DND-41 (cell line): ENCODE results near the gene NMS.

Experiments used
- ATAC-seq: fragments of 200-7000 bp; cut with Tn5 transposase; 3 replicates; pipeline ENCODE4 v1.9.1; 2021; ENCODE audit warnings: low read depth; ENCODE audit not compliant: insufficient read depth
- DNase-seq: peaks from one replicate; pipeline ENCODE4 v3.0.0-alpha.2; 2020
- H2AFZ ChIP-seq: 2 replicates; pipeline ENCODE4 v1.6.0; 2012; ENCODE audit warnings: low read depth, low read length
- H3K27ac ChIP-seq: 2 replicates; pipeline ENCODE4 v1.5.1; 2012; ENCODE audit warnings: low read length, inconsistent platforms
- H3K27me3 ChIP-seq: fragments of 200-600 bp; sonication (generic); 2 replicates; pipeline ENCODE4 v1.6.0; 2012; ENCODE audit warnings: low read length, mild to moderate bottlenecking, inconsistent platforms; ENCODE audit not compliant: insufficient read depth, poor library complexity
- H3K36me3 ChIP-seq: 2 replicates; pipeline ENCODE4 v1.5.1; 2012; ENCODE audit warnings: low read length, inconsistent platforms; ENCODE audit not compliant: insufficient read depth
- H3K4me1 ChIP-seq: 2 replicates; pipeline ENCODE4 v1.5.1; 2012; ENCODE audit warnings: mild to moderate bottlenecking, low read length; ENCODE audit not compliant: insufficient read depth
- H3K4me2 ChIP-seq: 2 replicates; pipeline ENCODE4 v1.6.0; 2012; ENCODE audit warnings: mild to moderate bottlenecking, moderate library complexity, low read length, inconsistent platforms; ENCODE audit not compliant: insufficient read depth
- H3K4me3 ChIP-seq, 2 experiments: fragments of 200-600 bp in 1 of 2; shearing (Covaris generic) in 1 of 2; 2 replicates each; pipeline ENCODE4 v1.5.1; 2012 to 2016; ENCODE audit warnings: inconsistent platforms in 2 of 2, low read length in 2 of 2, mild to moderate bottlenecking in 2 of 2, low read depth in 1 of 2, moderate library complexity in 1 of 2
- H3K79me2 ChIP-seq: 2 replicates; pipeline ENCODE4 v1.6.0; 2012; ENCODE audit warnings: low read length, inconsistent platforms; ENCODE audit not compliant: insufficient read depth
- H3K9ac ChIP-seq: 2 replicates; pipeline ENCODE4 v1.6.0; 2012; ENCODE audit warnings: low read depth, mild to moderate bottlenecking, inconsistent platforms, low read length, moderate library complexity
- H3K9me3 ChIP-seq: 2 replicates; pipeline ENCODE4 v1.5.1; 2012; ENCODE audit warnings: low read length, moderate library complexity, mild to moderate bottlenecking, inconsistent platforms; ENCODE audit not compliant: insufficient read depth, severe bottlenecking
- H4K20me1 ChIP-seq: 2 replicates; pipeline ENCODE4 v1.6.0; 2012; ENCODE audit warnings: low read length; ENCODE audit not compliant: insufficient read depth
- CTCF ChIP-seq: IDR thresholded peaks from 2 replicates; pipeline ENCODE4 v1.5.1; 2012; ENCODE audit warnings: borderline replicate concordance, low read length, moderate library complexity, mild to moderate bottlenecking; ENCODE audit not compliant: poor library complexity, severe bottlenecking; ENCODE audit errors: extremely low read depth
- EZH2 ChIP-seq: IDR thresholded peaks from 3 replicates; pipeline ENCODE4 v1.6.1; 2012; ENCODE audit warnings: borderline replicate concordance, low read depth, mild to moderate bottlenecking, moderate library complexity, low read length, inconsistent platforms; ENCODE audit not compliant: severe bottlenecking

The NMS gene

GRCh38 chr2:100426384-100426720 lies 43.9 kb upstream of the NMS start:
- H3K9me3 ChIP-seq = peaks cover 4% of the 10 kb centered on the region
- H3K36me3 ChIP-seq = no peaks in the 10 kb centered on the region
- no peak overlapping the region for H2AFZ ChIP-seq
- no peak overlapping the region for H3K9ac ChIP-seq
- H4K20me1 ChIP-seq = no peaks in the 10 kb centered on the region
- DNase-seq = no peak
- no peaks in the 10 kb centered on the region for H3K4me1 ChIP-seq
- TF ChIP-seq EZH2 (no peak), CTCF (no peak)
- H3K4me2 ChIP-seq = no peak overlapping the region
- ATAC-seq = no peak
- no peak overlapping the region for H3K4me3 ChIP-seq
- no peaks in the 10 kb centered on the region for H3K27me3 ChIP-seq
- H3K27ac ChIP-seq = no peak overlapping the region
- no peaks in the 10 kb centered on the region for H3K79me2 ChIP-seq

- no peak for ATAC-seq
Measured at GRCh38 chr2:100427111-100427510, 43.2 kb upstream of the NMS start.

GRCh38 chr2:100427627-100428258 lies 42.5 kb upstream of the NMS start:
- Histone ChIP-seq H3K4me1 (no peaks in the 10 kb centered on the region), H3K9me3 (peaks cover 4% of the 10 kb centered on the region), H4K20me1 (no peaks in the 10 kb centered on the region), H3K4me3 (no peak overlapping the region), H3K4me2 (no peak overlapping the region), H2AFZ (no peak overlapping the region), H3K27ac (no peak overlapping the region), H3K27me3 (no peaks in the 10 kb centered on the region), H3K9ac (no peak overlapping the region), H3K79me2 (no peaks in the 10 kb centered on the region), H3K36me3 (no peaks in the 10 kb centered on the region)
- peak; percentile 71 for ATAC-seq
- DNase-seq = peak; percentile 57
- no peak for TF ChIP-seq EZH2
- peak; percentile 61 for TF ChIP-seq CTCF

More at GRCh38 chr2:100427111-100427510, 43.2 kb upstream of the NMS start:
- Histone ChIP-seq H3K4me1 (no peaks in the 10 kb centered on the region), H2AFZ (no peak overlapping the region), H3K27me3 (no peaks in the 10 kb centered on the region), H3K4me2 (no peak overlapping the region), H4K20me1 (no peaks in the 10 kb centered on the region), H3K79me2 (no peaks in the 10 kb centered on the region), H3K9ac (no peak overlapping the region), H3K9me3 (peaks cover 4% of the 10 kb centered on the region), H3K27ac (no peak overlapping the region), H3K36me3 (no peaks in the 10 kb centered on the region), H3K4me3 (no peak overlapping the region)
- no peak for DNase-seq
- TF ChIP-seq CTCF (no peak), EZH2 (no peak)

GRCh38 chr2:100429726-100430125 lies 40.6 kb upstream of the NMS start:
- Histone ChIP-seq H3K4me1 (no peaks in the 10 kb centered on the region), H3K27ac (no peak overlapping the region), H3K36me3 (no peaks in the 10 kb centered on the region), H3K27me3 (no peaks in the 10 kb centered on the region), H3K4me2 (no peak overlapping the region), H2AFZ (no peak overlapping the region), H3K79me2 (no peaks in the 10 kb centered on the region), H4K20me1 (no peaks in the 10 kb centered on the region), H3K4me3 (no peak overlapping the region), H3K9ac (no peak overlapping the region), H3K9me3 (peaks cover 4% of the 10 kb centered on the region)
- no peak for ATAC-seq
- no peak for TF ChIP-seq CTCF
- TF ChIP-seq EZH2 = no peak
- DNase-seq = no peak
